Osteocyte (in vitro differentiated cells): ENCODE data around the gene TM4SF5. TPM values are rescaled to one million over a fixed set of nuclear protein-coding genes. Genes with fewer than 3 reads are reported as not detected.
A peak's percentile ranks its signal among the peaks of the same experiment; 100 is the strongest.

Experiments
- DNase-seq: peaks from one replicate; pipeline ENCODE4 v3.0.0; 2021; ENCODE audit warnings: mixed read lengths; ENCODE audit not compliant: unreplicated experiment; ENCODE audit errors: extremely low spot score
- H3K27ac Mint-ChIP-seq: one replicate; pipeline ENCODE4 v1.8.0; 2021; ENCODE audit warnings: mild to moderate bottlenecking, mixed read lengths; ENCODE audit not compliant: unreplicated experiment
- H3K27me3 Mint-ChIP-seq: one replicate; pipeline ENCODE4 v1.8.0; 2021; ENCODE audit warnings: mixed read lengths; ENCODE audit not compliant: unreplicated experiment
- H3K36me3 Mint-ChIP-seq: one replicate; pipeline ENCODE4 v1.8.0; 2021; ENCODE audit warnings: mixed read lengths; ENCODE audit not compliant: unreplicated experiment
- H3K4me1 Mint-ChIP-seq: one replicate; pipeline ENCODE4 v1.8.0; 2021; ENCODE audit warnings: mixed read lengths; ENCODE audit not compliant: unreplicated experiment
- H3K4me3 Mint-ChIP-seq: one replicate; pipeline ENCODE4 v1.8.0; 2021; ENCODE audit warnings: mild to moderate bottlenecking, moderate library complexity, mixed read lengths; ENCODE audit not compliant: unreplicated experiment
- H3K9me3 Mint-ChIP-seq: one replicate; pipeline ENCODE4 v1.8.0; 2021; ENCODE audit warnings: mixed read lengths; ENCODE audit not compliant: unreplicated experiment
- CTCF ChIP-seq: fragments of 200-600 bp; sonication (generic); IDR thresholded peaks from 2 replicates; pipeline ENCODE4 v1.5.0; 2021; ENCODE audit warnings: antibody characterized with exemption, mild to moderate bottlenecking, moderate library complexity
- total RNA-seq: library from RNA; stranded (reverse); gene quantifications from 2 replicates; pipeline ENCODE4 v1.2.1, GENCODE V29; 2021

TM4SF5 gene
- total RNA-seq, 1 donor from 2014 or later = not detected

- no peaks in the 10 kb centered on the region for H3K9me3 Mint-ChIP-seq
- no peak for TF ChIP-seq CTCF
- peaks cover 11% of the 10 kb centered on the region for H3K27me3 Mint-ChIP-seq
- peaks cover 14% of the 10 kb centered on the region for H3K4me1 Mint-ChIP-seq
- no peak overlapping the region for H3K27ac Mint-ChIP-seq
- no peak overlapping the region for H3K4me3 Mint-ChIP-seq
- peaks cover 6% of the 10 kb centered on the region for H3K36me3 Mint-ChIP-seq
- no peak for DNase-seq
Observed at GRCh38 chr17:4733073-4733531, 38.6 kb upstream of the TM4SF5 start.

- no peak for DNase-seq
- H3K27ac Mint-ChIP-seq = no peak overlapping the region
- peaks cover 6% of the 10 kb centered on the region for H3K36me3 Mint-ChIP-seq
- H3K9me3 Mint-ChIP-seq = no peaks in the 10 kb centered on the region
- no peak for TF ChIP-seq CTCF
- no peak overlapping the region for H3K4me3 Mint-ChIP-seq
- H3K27me3 Mint-ChIP-seq = peaks cover 16% of the 10 kb centered on the region
- H3K4me1 Mint-ChIP-seq = peaks cover 24% of the 10 kb centered on the region
Observed at GRCh38 chr17:4734857-4735475, 36.7 kb upstream of the TM4SF5 start.

GRCh38 chr17:4735876-4736651 lies 35.6 kb upstream of the TM4SF5 start:
- Mint-ChIP-seq H3K4me3 (peak overlapping the region; percentile 30), H3K4me1 (peaks cover 22% of the 10 kb centered on the region), H3K27me3 (peaks cover 16% of the 10 kb centered on the region), H3K27ac (no peak overlapping the region), H3K36me3 (peaks cover 6% of the 10 kb centered on the region), H3K9me3 (no peaks in the 10 kb centered on the region)
- no peak for DNase-seq
- TF ChIP-seq CTCF = no peak

- H3K27ac Mint-ChIP-seq = no peak overlapping the region
Observed at GRCh38 chr17:4738136-4739121, 33.3 kb upstream of the TM4SF5 start.

More at GRCh38 chr17:4738136-4739121, 33.3 kb upstream of the TM4SF5 start:
- DNase-seq = no peak
- no peak for TF ChIP-seq CTCF
- Mint-ChIP-seq H3K4me1 (peaks cover 15% of the 10 kb centered on the region), H3K9me3 (no peaks in the 10 kb centered on the region), H3K4me3 (peak overlapping the region; percentile 73), H3K27me3 (peaks cover 16% of the 10 kb centered on the region), H3K36me3 (peaks cover 3% of the 10 kb centered on the region)
